MCF 10A (cell line): Measurements from ENCODE around the gene PHLDB3. TPM values are rescaled to one million over a fixed set of nuclear protein-coding genes. Genes with fewer than 3 reads are reported as not detected.
"Not testable (repeated sequence)": the region's sequence is repeated elsewhere in the genome, so short reads cannot be mapped to it uniquely, and the experiment has no call there.

Source experiments
- BruUV-seq: library from RNA; stranded (reverse); fragments of 400-500 nt; replicated peaks from 2 replicates; lab custom pipeline; 2021; lab: Mats Ljungman, UMichigan
- CTCF ChIA-PET: fragments of 300-600 bp; sonication (Branson Sonifier 250); formaldehyde crosslinking; extraction: SDS; loops from one replicate; lab custom pipeline; 2021; ENCODE audit warnings: antibody characterized with exemption, inconsistent platforms; lab: Yijun Ruan, JAX
- POLR2A ChIA-PET: fragments of 300-600, 350-650 bp; sonication (Branson Sonifier 250); formaldehyde crosslinking; extraction: SDS; loops from one replicate; lab custom pipeline; 2020; ENCODE audit warnings: antibody characterized with exemption, inconsistent platforms; lab: Yijun Ruan, JAX
- DNase-seq: peaks from one replicate; pipeline ENCODE4 v3.0.0-alpha.2; 2018; ENCODE audit not compliant: unreplicated experiment
- H3K27ac Mint-ChIP-seq: one replicate; pipeline ENCODE4 v1.8.0; 2022; ENCODE audit warnings: mild to moderate bottlenecking, low read depth, mixed read lengths; ENCODE audit not compliant: unreplicated experiment
- H3K27me3 Mint-ChIP-seq: one replicate; pipeline ENCODE4 v1.8.0; 2022; ENCODE audit warnings: mixed read lengths; ENCODE audit not compliant: insufficient read depth, unreplicated experiment
- H3K36me3 Mint-ChIP-seq: one replicate; pipeline ENCODE4 v1.8.0; 2022; ENCODE audit warnings: mild to moderate bottlenecking, moderate library complexity, mixed read lengths; ENCODE audit not compliant: insufficient read depth, unreplicated experiment
- H3K4me1 Mint-ChIP-seq: one replicate; pipeline ENCODE4 v1.8.0; 2022; ENCODE audit warnings: mixed read lengths; ENCODE audit not compliant: insufficient read depth, unreplicated experiment
- H3K4me3 Mint-ChIP-seq: one replicate; pipeline ENCODE4 v1.8.0; 2022; ENCODE audit warnings: mild to moderate bottlenecking, moderate library complexity, mixed read lengths; ENCODE audit not compliant: unreplicated experiment
- H3K9me3 Mint-ChIP-seq: one replicate; pipeline ENCODE4 v1.8.0; 2022; ENCODE audit warnings: mixed read lengths; ENCODE audit not compliant: unreplicated experiment
- intact Hi-C: fragments of 100-400 bp; cut with micrococcal nuclease; formaldehyde crosslinking; loops from 2 replicates; pipeline ENCODE4 v1.14.1; 2022
- total RNA-seq: library from RNA; stranded (reverse); gene quantifications from 2 replicates; pipeline ENCODE4 v1.2.3, GENCODE V29; 2022
- TF ChIP-seq, protein P1 (sequence below): fragments of 200-600 bp; IDR thresholded peaks from one replicate; pipeline ENCODE4 v1.8.0; 2022; ENCODE audit warnings: antibody characterized with exemption, mild to moderate bottlenecking; ENCODE audit not compliant: unreplicated experiment

The PHLDB3 gene
- total RNA-seq, 1 experiment from 2014 or later = 11.8 TPM

DNA sequence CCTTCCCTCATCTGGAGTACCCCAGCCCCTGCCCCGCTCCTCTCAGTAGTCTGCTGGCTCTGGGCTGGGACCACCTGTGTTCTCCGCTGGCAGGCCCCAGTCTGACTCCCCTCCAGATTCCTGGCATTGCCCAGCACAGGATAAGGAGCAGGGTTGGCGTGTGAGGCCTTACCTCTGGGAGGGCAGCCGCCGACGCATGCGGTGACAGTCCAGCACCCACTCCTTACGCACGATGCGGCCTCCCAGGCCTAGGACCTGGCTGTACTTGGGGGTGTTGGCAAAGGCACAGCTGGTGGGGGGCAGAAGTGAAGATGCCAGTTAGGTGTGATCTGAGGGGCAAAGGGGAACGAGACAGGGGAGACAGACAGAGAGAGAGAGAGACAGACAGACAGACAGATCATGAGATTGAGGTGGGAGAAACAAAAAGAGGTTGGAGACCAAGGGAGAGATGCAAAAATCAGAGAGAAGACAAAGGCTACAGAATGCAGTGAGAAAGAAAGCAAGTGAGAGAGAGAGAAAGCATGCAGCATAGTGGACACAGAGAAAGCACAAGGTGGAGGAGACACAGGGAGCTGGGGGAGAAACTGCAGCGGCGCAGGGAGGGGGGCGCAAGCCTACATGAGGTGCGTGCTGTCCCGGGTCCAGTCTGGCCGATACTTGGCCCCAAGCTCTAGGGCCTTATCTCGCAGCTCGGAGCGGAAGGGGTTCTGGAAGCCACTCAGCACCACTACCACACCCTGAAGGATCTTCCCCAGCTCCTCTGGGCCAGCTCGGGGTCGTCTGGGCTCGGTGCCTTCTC is 47.1 kb upstream of the PHLDB3 start:
- DNase-seq = no peak
- peaks cover 26% of the 10 kb centered on the region for H3K36me3 Mint-ChIP-seq
- BruUV-seq = no TSS peak
- no peaks in the 10 kb centered on the region for H3K27me3 Mint-ChIP-seq
- H3K4me3 Mint-ChIP-seq = no peak overlapping the region
- POLR2A ChIA-PET = no interaction called here
- CTCF ChIA-PET = interaction anchor here (0.9 kb wide), 1 partner anchor 27 kb away, joined by 3 read pairs; no protein-coding TSS in a partner anchor
- intact Hi-C loops = no loop called here
- no peak overlapping the region for H3K27ac Mint-ChIP-seq
- H3K9me3 Mint-ChIP-seq = no peaks in the 10 kb centered on the region
- TF ChIP-seq, protein P1, sequence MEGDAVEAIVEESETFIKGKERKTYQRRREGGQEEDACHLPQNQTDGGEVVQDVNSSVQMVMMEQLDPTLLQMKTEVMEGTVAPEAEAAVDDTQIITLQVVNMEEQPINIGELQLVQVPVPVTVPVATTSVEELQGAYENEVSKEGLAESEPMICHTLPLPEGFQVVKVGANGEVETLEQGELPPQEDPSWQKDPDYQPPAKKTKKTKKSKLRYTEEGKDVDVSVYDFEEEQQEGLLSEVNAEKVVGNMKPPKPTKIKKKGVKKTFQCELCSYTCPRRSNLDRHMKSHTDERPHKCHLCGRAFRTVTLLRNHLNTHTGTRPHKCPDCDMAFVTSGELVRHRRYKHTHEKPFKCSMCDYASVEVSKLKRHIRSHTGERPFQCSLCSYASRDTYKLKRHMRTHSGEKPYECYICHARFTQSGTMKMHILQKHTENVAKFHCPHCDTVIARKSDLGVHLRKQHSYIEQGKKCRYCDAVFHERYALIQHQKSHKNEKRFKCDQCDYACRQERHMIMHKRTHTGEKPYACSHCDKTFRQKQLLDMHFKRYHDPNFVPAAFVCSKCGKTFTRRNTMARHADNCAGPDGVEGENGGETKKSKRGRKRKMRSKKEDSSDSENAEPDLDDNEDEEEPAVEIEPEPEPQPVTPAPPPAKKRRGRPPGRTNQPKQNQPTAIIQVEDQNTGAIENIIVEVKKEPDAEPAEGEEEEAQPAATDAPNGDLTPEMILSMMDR = no peak
- H3K4me1 Mint-ChIP-seq = no peaks in the 10 kb centered on the region

GRCh38 chr19:43548706-43549105 is 44.2 kb upstream of the PHLDB3 start:
- Mint-ChIP-seq H3K9me3 (no peaks in the 10 kb centered on the region), H3K36me3 (peaks cover 37% of the 10 kb centered on the region), H3K27ac (no peak overlapping the region), H3K27me3 (no peaks in the 10 kb centered on the region), H3K4me1 (no peaks in the 10 kb centered on the region), H3K4me3 (no peak overlapping the region)
- DNase-seq = no peak
- intact Hi-C loops = no loop called here
- ChIA-PET POLR2A (no interaction called here), CTCF (interaction anchor here (0.7 kb wide), 1 partner anchor 92 kb away, joined by 3 read pairs; no protein-coding TSS in a partner anchor)
- BruUV-seq = no TSS peak
- TF ChIP-seq, protein P1 = no peak

- CTCF ChIA-PET, H3K4me3 Mint-ChIP-seq, H3K4me1 Mint-ChIP-seq, intact Hi-C loops, H3K27me3 Mint-ChIP-seq, DNase-seq, BruUV-seq, H3K27ac Mint-ChIP-seq, POLR2A ChIA-PET, H3K9me3 Mint-ChIP-seq: not testable (repeated sequence)
- peaks cover 45% of the 10 kb centered on the region for H3K36me3 Mint-ChIP-seq
These were observed 43.4 kb upstream of the PHLDB3 start for GRCh38 chr19:43547926-43548325.

GRCh38 chr19:43546581-43546980 is 42.0 kb upstream of the PHLDB3 start:
- H3K9me3 Mint-ChIP-seq = no peaks in the 10 kb centered on the region
- ChIA-PET POLR2A (no interaction called here), CTCF (interaction anchor here (2.1 kb wide), 1 partner anchor 9 kb away, joined by 8 read pairs; no protein-coding TSS in a partner anchor)
- no peak for DNase-seq
- no peaks in the 10 kb centered on the region for H3K27me3 Mint-ChIP-seq
- TF ChIP-seq, protein P1 = no peak
- BruUV-seq = no TSS peak
- peaks cover 44% of the 10 kb centered on the region for H3K36me3 Mint-ChIP-seq
- H3K4me1 Mint-ChIP-seq = no peaks in the 10 kb centered on the region
- intact Hi-C loops = no loop called here
- no peak overlapping the region for H3K27ac Mint-ChIP-seq
- H3K4me3 Mint-ChIP-seq = no peak overlapping the region
